DMS114 treated with DMSO at 0.1 percent for 48 hours (cell line): ENCODE measurements around the gene ITGA11.

Experiments used
- DNase-seq: peaks from one replicate; lab custom pipeline; 2025; ENCODE audit not compliant: unreplicated experiment; lab: John Stamatoyannopoulos, UW

The ITGA11 gene

DNA sequence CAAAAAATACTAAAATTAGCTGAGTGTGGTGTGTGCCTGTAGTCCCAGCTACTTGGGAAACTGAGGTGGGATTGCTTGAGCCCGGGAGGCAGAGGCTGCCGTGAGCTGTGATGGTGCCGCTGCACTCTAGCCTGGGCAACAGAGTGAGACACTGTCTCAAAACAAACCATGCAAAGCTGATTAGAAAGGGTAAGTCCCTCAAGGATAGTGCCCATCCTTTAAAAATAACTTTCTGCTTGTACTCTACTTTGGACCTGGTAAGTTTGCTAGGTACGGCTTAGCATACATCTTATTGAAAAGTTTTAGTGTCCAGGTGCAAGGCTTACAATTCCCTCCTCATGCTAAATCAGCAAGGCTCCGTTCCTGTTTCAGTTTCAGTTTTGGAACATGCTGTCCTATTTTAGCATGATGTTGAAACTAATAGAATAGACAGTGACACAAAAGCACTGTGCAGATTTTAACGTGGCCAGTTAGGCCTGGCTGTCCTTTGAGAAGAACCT is 133.0 kb downstream of the ITGA11 start:
- DNase-seq: no peak

DNA sequence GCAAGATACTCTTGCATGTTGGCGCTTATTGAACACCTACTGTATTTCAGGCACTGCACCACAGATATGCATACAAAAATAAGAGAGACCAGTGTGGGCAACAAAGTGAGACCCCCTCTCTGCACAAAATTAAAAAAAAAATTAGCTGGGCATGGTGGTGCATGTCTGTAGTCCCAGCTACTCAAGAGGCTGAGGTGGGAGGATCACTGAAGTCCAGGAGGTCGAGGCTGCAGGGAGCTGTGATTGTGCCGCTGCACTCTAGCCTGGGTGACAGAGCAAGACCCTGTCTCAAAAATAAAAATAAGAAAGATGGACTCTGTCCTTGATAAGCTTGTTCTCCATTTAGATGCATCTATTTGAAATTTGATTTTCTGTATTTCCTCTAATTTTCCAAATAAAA is 133.6 kb downstream of the ITGA11 start:
- DNase-seq: no peak

DNA sequence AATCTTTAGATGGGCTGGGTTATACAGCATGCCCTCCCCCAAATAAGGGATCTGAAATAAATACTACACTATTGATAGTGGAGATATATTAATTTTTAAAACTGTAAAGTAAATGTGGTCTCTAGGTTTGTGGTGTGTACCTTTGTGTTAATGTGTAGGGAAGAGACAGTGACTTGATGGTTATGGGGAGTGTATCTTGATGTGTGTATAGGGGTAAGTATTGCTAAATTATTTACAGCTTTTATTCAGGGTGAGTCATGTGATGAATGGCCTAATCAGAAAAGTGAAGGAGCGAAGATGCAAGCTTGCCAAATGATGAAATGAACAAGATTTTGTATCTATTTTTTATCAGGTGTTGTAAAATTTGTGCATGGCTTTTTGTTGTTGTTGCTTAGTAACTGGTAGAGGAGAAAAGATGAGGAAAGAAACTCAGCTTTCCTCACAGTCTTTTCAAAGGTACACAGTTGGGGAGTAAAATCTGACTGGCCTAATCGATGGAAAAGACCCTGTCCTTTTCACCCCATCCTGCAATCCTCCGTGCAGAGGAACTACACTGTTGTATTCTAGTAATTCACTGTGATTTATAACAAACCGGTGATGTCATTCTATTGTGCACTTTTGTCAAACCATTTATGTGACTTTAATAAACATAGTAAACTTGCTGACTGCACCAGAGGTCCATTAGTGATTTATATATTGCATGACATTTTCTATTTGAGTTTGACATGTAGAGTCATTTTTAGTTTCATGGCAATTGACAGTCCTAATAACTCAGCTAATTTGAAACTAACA is 136.8 kb downstream of the ITGA11 start:
- DNase-seq: no peak

DNA sequence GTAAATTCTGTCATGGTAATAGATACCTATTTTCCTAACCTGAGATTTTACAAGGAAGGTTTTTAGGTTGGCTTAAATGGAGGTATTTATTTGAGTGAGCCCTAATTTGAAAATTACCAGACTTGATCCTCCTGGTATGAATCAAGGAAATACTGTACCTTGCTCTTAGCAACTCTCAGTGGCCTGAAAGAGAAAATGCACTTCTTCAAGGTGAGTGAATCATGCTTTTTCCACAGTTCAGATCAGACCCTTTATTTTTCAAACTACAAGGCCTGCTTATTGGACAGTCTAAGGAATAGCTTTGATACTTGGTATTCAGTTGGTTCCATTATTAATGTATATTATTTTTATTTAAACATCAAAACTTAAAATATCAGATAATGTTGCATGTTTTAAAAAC is 139.0 kb downstream of the ITGA11 start:
- no peak for DNase-seq

DNA sequence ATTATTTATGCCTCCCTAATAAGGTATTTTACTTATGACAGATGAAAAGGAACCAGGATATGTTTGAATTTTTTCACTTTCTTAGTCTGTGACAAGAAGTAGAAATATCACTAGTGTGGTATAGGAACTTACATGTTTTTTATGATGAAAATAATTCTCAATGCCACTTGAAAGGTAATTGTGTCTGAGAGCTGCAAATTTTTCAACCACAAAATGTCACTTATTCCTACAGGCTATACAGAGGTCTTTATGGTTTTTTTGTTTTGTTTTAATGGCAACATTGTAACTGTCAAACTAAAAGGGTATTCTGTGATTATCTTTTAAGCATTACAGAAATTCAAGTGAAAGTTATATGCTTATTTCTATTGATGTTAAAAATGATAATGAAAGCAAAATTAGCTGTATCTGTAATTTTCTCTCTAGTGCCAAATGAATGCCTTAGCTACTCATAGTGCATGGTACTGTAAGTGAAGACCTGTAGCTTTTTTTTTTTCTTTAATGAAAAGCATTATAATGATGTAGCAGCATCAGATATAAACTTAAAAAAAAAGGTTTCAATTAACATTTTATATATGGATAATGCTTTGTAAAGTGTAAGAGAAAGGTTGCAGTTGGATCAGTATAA is 139.7 kb downstream of the ITGA11 start:
- no peak for DNase-seq

DNA sequence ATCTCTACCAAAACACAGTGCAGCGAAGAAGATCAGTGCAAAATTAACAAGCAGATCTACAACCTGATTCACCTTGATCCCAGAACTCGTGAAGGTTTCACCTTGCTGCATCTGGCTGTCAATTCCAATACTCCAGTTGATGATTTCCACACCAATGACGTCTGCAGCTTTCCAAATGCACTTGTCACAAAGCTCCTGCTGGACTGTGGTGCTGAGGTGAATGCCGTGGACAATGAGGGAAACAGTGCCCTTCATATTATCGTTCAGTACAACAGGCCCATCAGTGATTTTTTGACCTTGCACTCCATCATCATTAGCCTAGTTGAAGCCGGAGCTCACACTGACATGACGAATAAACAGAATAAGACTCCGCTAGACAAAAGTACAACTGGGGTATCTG is 141.2 kb downstream of the ITGA11 start:
- DNase-seq: no peak

DNA sequence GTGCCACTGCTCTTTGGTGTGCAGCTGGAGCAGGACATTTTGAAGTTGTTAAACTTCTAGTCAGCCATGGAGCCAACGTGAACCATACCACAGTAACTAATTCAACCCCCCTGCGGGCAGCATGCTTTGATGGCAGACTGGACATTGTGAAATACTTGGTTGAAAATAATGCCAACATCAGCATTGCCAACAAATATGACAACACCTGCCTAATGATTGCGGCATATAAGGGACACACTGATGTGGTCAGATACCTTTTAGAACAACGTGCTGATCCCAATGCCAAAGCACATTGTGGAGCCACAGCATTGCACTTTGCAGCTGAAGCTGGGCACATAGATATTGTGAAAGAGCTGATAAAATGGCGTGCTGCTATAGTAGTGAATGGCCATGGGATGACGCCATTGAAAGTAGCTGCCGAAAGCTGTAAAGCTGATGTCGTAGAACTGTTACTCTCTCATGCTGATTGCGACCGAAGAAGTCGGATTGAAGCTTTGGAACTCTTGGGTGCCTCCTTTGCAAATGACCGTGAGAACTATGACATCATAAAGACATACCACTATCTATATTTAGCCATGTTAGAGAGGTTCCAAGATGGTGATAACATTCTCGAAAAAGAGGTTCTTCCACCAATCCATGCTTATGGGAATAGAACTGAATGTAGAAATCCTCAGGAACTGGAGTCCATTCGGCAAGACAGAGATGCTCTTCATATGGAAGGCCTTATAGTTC is 142.2 kb downstream of the ITGA11 start:
- no peak for DNase-seq

DNA sequence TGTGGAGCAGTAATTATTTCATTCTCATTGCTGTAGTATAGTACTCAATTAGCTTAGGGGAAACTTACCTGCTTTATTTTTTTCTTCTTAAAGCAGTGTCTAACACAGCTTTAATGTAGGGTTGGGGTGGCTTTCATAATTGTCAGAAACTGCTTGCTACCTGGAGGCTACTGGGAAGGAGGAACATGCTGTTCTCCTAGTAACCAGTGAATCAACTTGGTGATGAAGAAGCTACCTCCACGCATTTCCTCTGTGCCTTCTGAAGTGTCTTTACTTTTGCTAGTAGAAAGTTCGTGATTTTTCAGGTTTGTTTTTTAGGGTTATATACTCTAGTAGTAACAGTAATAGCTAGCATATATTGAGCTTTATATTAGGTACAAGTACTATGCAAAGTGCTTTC is 142.9 kb downstream of the ITGA11 start:
- DNase-seq: no peak

DNA sequence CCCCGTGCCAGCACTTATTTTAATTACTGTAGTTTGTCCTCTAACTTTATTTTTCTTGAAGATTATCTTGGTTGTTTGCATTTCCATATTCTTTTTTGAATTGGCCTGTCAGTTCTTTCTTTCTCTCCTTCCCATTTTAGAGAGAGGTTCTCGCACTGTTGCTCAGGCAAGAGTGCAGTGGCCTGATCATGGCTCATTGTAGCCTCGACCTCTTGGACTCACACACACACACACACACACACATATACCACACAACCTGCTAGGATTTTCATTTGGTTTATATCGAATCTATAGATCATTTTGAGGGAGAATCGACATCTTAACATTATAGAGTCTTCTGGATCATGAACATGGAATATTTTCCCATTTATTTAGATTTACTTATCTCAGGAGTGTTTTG is 145.7 kb downstream of the ITGA11 start:
- DNase-seq: no peak

DNA sequence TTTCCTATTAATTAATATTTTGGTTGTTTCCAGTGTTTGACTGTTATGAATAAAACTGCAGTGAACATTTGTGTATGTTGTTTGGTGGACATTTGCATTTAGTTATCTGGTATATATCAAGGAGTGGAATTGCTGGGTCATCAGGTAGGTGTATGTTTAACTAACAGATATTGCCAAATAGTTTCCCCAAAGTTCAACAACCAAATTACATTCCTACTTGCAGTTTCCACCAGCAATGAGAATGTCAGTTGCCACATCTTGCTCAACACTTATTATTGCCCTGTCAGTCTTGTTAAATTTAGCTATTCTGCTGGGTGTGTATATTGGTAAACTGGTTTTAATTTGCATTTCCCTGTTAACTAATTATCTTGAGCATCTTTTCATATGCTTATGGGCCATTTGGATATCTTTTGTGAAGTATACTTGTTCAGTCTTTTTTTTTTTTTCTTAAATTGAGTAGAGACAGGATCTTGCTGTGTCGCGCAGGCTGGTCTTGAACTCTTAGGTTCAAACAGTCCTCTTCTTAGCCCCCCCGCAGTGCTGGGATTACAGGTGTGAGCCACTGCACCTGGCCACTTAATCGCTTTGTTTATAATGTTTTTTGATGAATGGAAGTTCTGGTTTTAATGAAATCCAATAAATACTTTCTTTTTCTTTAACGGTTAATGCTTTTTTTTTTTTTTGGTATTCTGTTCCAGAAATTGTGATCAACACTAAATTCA is 146.5 kb downstream of the ITGA11 start:
- no peak for DNase-seq

DNA sequence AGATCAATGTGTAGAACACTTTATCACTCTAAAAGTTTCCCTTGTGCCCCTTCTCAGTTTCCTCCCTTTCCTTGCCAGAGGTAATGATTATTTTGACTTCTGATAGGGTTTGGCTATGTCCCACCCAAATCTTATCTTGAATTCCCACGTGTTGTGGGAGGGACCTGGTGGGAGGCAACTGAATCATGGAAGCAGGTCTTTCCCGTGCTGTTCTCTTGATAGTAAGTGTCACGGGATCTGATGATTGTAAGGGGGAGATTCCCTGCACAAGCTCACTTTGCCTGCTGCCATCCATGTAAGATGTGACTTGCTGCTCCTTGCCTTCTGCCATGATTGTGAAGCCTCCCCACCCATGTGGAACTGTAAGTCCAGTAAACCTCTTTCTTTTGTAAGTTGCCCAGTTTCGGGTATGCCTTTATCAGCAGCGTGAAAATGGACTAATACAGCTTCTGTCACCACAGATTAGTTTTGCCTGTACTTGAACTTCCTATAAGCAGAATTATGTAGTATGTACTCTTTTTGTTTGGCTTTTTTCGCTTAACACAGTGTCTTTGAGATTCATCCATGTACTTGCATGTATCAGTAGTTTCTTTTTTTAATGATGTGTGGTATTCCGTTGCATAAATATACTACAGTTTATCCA is 147.2 kb downstream of the ITGA11 start:
- no peak for DNase-seq

DNA sequence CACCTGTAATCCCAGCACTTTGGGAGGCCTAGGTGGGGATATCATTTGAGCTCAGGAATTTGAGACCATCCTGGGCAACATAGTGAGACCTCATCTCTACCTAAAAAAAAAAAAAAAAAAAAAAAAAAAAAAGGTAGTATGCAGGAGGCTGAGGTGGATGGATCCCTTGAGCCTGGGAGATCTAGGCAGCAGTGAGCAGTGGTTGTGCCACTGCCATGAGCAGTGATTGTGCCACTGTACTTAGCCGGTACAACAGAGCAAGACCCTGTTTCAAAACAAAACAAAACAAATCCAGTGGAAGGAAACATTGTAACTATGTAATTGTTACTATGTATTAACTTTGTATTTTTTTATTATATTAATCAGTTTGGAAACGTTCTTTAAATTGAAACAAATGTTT is 148.6 kb downstream of the ITGA11 start:
- no peak for DNase-seq

DNA sequence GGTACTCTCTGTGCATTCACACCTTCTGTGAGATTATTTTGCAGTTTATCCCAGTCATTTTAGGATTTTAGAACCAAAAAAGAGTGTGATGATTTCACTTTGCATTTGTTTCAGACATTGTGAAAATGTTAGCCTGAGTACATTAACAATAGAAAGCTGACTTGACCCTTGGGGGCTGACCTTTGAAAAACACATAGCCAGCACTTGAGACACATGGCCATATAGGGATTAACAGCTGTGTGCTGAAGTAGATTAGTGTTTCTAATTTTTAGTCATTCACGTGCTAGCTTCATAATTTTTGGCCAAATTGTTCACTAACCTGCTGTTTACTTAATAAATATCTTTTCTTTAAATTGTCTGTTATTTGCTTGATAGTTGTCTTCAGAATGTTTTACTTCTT is 151.0 kb downstream of the ITGA11 start:
- DNase-seq: no peak

DNA sequence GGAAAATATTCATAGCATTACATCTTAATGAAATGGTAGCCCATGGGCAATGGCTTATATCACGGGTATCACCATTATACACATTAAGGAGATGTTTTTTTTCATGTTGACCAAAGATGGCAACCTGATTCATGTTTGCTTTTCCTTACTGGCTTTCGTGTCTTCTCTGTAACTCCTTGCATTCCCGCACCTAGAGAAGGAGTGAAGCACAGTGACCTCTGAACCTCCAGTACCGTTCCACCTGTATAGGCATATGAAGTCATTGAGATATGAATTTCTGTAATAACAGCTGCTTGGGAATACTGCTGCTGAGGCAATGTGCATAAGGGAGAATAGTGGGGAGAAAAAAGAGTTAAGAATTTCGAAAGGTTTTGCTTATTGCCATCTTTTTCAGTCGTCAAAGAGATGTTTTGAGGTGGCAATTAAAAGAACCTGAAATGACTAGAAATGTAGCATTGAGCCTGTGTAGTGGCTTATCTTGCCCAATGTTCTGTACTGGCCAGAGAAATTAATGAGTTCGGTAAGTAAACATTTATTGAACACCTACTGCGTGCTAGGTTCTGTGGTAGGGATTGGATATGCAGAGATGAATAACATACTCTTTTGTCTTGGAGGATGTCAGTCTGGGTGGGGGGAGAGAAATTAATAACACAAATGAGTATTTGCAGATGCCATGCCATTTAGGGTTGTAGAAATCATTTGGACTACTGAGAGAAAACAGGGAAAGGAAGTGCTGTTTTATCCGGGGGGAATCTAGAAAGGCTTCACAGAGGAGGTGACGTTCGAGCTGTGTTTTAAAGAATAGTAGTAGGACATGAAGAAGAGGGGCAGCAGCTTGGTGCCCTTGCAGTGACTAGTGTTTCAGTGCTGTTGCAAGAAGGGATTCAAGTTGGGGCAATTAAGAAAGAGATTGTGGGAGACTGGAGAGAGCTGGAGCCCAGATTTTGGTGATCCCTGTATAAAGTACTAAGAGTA is 151.9 kb downstream of the ITGA11 start:
- DNase-seq: no peak

DNA sequence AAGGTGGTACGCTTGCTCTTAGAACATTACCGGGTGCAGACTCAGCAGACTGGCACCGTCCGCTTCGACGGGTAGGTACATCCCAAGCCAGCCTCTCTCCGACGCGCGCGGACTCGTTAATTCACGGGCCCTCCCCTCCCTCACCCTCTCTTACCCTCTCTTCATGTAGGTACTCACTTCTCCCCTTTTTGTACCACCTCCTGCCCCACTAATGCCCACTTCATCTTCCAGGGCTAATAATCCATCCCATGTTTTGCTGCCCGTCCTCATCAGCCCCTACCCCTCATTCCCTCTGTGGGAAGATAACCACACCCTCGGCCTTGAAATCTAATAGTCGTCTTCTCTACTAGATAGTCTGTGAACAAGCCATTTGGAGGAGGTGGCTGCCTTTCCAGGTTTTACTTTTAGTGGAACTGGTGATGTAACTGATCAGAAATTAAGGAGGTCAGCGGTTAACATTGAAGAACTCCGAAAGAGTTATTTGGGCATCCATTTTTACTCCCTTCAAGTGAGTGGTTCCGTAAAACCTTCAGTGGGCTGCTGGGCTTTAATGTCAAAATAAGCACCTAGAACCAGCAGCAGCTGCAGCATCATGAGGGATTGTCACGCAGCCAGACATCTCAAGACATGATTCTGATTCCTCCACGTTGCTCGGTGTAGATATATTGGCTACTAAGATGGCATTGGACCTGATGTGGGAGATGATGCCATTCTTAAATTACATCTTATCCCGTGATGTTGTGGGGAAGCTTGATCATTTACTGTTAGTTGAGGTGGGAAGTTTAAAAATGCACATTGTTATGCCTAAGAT is 153.2 kb downstream of the ITGA11 start:
- DNase-seq: no peak

DNA sequence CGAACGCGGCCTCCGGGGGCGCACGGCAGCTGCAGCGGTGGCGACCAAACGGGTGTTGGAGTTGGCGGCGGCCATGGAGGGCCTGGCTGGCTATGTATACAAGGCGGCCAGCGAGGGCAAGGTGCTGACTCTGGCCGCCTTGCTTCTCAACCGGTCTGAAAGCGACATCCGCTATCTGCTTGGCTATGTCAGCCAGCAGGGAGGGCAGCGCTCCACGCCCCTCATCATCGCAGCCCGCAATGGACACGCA is 153.7 kb downstream of the ITGA11 start:
- peak; percentile 34 for DNase-seq

DNA sequence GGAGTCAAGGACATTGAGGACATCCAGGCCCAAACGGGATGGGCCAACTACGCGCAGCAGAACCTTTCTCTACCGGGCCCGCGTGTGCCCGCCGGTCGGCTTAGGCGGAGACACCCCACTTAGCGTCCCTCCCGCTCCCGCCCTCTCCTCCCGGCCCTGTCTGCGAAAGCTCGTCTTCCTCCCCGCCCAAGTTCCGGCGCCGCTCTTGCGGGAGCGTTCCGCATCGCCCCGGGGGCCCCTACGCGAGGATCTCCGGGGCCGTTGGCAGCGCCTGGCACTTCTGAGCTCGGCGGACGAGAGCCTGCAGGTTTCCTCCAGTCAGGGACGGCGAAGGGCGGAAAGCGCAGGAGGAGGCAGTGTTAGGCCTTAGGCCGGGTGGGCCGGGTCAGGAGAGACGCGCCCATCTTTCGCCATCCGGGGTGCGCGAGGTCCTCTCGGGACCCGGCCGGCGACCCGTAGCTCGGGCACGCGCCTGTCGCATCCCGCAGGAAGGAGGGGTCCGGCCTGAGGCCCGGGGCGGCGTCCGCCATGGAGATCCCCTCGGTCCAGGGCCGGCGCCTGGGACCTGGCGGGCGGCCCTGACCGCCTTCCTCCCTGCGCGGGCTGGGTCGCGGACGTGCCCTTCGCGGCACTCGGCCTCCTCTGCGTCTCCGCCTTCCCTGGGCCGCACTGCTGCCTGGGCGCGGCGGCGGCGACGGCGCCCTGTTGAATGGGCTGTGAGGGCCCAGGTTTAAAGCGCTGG is 154.2 kb downstream of the ITGA11 start, which contains the start of gene FEM1B:
Gene FEM1B (plus strand): TSS at position 143 of the 742 bp plus-strand sequence. CDS start 673 bp downstream, outside the sequence.
- DNase-seq: peak; percentile 81

DNA sequence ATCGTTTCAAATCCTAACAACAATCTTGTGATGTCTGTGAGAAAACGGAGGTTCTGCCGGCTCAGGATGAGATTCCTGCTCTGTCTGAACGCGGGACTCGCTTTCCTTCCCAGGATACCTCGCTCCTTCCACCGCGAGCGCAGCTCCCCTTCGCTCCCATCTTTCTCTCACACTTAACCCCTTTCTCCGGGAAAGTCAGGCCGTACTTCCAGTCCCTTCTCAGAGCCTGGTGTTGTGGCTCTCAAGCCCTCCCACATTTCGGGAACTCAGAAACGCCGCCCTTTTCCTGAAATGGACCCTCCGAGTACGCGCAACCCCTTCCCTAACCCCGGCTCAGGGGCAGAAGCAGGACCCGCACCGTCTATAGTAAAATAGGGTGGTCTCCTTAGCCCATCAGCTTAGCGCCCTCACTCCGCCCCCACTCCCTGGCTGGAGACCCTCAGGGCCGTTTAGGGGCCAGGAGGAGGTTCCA is 154.8 kb downstream of the ITGA11 start:
- DNase-seq: peak; percentile 78
